Stimulated activated naive B cell treated with anti-CD40 and anti-IgM and Interleukin-4, amounts not matched to agents 10 μg/mL and 1 μg/mL and 100 μg/mL, for 72 hours (primary cell): ENCODE measurements around the gene ZNF331.

Experiments
- ATAC-seq, 2 donors: fragments of 150-1000 bp; cut with Tn5 transposase; replicated peaks; 2 replicates each; pipeline ENCODE4 v1.10.0; 2021; ENCODE audit warnings: moderate library complexity in 1 of 2
- DNase-seq: peaks from one replicate; pipeline ENCODE4 v3.0.0; 2021
- H3K27ac Mint-ChIP-seq: one replicate; pipeline ENCODE4 v1.8.0; 2022; ENCODE audit warnings: mild to moderate bottlenecking, mixed read lengths
- H3K27me3 Mint-ChIP-seq, 2 donors: one replicate each; pipeline ENCODE4 v1.8.0; 2022; ENCODE audit warnings: mixed read lengths in 2 of 2
- H3K36me3 Mint-ChIP-seq, 2 donors: one replicate each; pipeline ENCODE4 v1.8.0; 2022; ENCODE audit warnings: mixed read lengths in 2 of 2, mild to moderate bottlenecking in 1 of 2
- H3K4me1 Mint-ChIP-seq, 2 donors: one replicate each; pipeline ENCODE4 v1.8.0; 2022; ENCODE audit warnings: mixed read lengths in 2 of 2, mild to moderate bottlenecking in 1 of 2
- H3K4me3 Mint-ChIP-seq, 2 donors: one replicate each; pipeline ENCODE4 v1.8.0; 2022; ENCODE audit warnings: mild to moderate bottlenecking in 2 of 2, mixed read lengths in 2 of 2, moderate library complexity in 1 of 2
- H3K9me3 Mint-ChIP-seq, 2 donors: one replicate each; pipeline ENCODE4 v1.8.0; 2022; ENCODE audit warnings: mixed read lengths in 2 of 2, mild to moderate bottlenecking in 1 of 2

ZNF331 gene

GRCh38 chr19:53537121-53537520, 824 bp upstream of the ZNF331 start:
- Mint-ChIP-seq H3K27me3 (no peaks in the 10 kb centered on the region), H3K4me3 (peak overlapping the region; percentile 99), H3K36me3 (peaks cover 20 to 26% of the 10 kb centered on the region in 2 donors), H3K27ac (peak overlapping the region; percentile 100), H3K4me1 (peaks cover 14 to 23% of the 10 kb centered on the region in 2 donors), H3K9me3 (peaks cover 0 to 2% of the 10 kb centered on the region in 2 donors)
- DNase-seq (no peak), ATAC-seq (peak; percentile 1 to 6)

GRCh38 chr19:53538378-53539109, 599 bp downstream of the ZNF331 start:
- ATAC-seq (peak; percentile 10 to 15), DNase-seq (no peak)
- Mint-ChIP-seq H3K27me3 (no peaks in the 10 kb centered on the region), H3K4me3 (peak overlapping the region; percentile 99), H3K9me3 (peaks cover 0 to 2% of the 10 kb centered on the region in 2 donors), H3K27ac (peak overlapping the region; percentile 100), H3K4me1 (peaks cover 14 to 23% of the 10 kb centered on the region in 2 donors), H3K36me3 (peaks cover 18 to 29% of the 10 kb centered on the region in 2 donors)

GRCh38 chr19:53540091-53540490, 2.1 kb downstream of the ZNF331 start:
- no peak for DNase-seq
- H3K4me1 Mint-ChIP-seq: peaks cover 14 to 23% of the 10 kb centered on the region in 2 donors
- H3K27me3 Mint-ChIP-seq: no peaks in the 10 kb centered on the region
- no peak overlapping the region for H3K27ac Mint-ChIP-seq
- no peak for ATAC-seq
- H3K4me3 Mint-ChIP-seq: no peak overlapping the region
- peaks cover 0 to 2% of the 10 kb centered on the region in 2 donors for H3K9me3 Mint-ChIP-seq
- H3K36me3 Mint-ChIP-seq: peaks cover 22 to 35% of the 10 kb centered on the region in 2 donors

- no peak for ATAC-seq
- peaks cover 0 to 2% of the 10 kb centered on the region in 2 donors for H3K9me3 Mint-ChIP-seq
- H3K27me3 Mint-ChIP-seq: no peaks in the 10 kb centered on the region
- no peak overlapping the region for H3K27ac Mint-ChIP-seq
- H3K4me3 Mint-ChIP-seq: no peak overlapping the region
- H3K36me3 Mint-ChIP-seq: peaks cover 23 to 49% of the 10 kb centered on the region in 2 donors
- DNase-seq: no peak
- H3K4me1 Mint-ChIP-seq: peaks cover 18 to 29% of the 10 kb centered on the region in 2 donors
These were observed 4.0 kb downstream of the ZNF331 start for GRCh38 chr19:53541971-53542370.

GRCh38 chr19:53545271-53546065, 7.5 kb downstream of the ZNF331 start:
- no peak for DNase-seq

GRCh38 chr19:53546758-53547513, 9.0 kb downstream of the ZNF331 start:
- Mint-ChIP-seq H3K27ac (no peak overlapping the region), H3K4me3 (no peak overlapping the region), H3K9me3 (no peaks in the 10 kb centered on the region), H3K27me3 (no peaks in the 10 kb centered on the region), H3K36me3 (peaks cover 17 to 47% of the 10 kb centered on the region in 2 donors), H3K4me1 (peaks cover 6 to 7% of the 10 kb centered on the region in 2 donors)
- DNase-seq: no peak
- no peak for ATAC-seq

More at GRCh38 chr19:53545271-53546065, 7.5 kb downstream of the ZNF331 start:
- peaks cover 23 to 47% of the 10 kb centered on the region in 2 donors for H3K36me3 Mint-ChIP-seq
- H3K27ac Mint-ChIP-seq: peak overlapping the region; percentile 47
- H3K9me3 Mint-ChIP-seq: no peaks in the 10 kb centered on the region
- H3K27me3 Mint-ChIP-seq: no peaks in the 10 kb centered on the region
- H3K4me3 Mint-ChIP-seq: no peak overlapping the region
- ATAC-seq: no peak
- H3K4me1 Mint-ChIP-seq: peaks cover 10 to 11% of the 10 kb centered on the region in 2 donors

- Mint-ChIP-seq H3K9me3 (no peaks in the 10 kb centered on the region), H3K36me3 (peaks cover 19 to 45% of the 10 kb centered on the region in 2 donors), H3K27me3 (no peaks in the 10 kb centered on the region), H3K4me1 (peaks cover 7 to 10% of the 10 kb centered on the region in 2 donors), H3K4me3 (no peak overlapping the region), H3K27ac (peak overlapping the region; percentile 20)
- ATAC-seq (no peak), DNase-seq (no peak)
These were observed 11.4 kb downstream of the ZNF331 start for GRCh38 chr19:53549340-53549739.

GRCh38 chr19:53552001-53552721, 14.2 kb downstream of the ZNF331 start:
- H3K4me3 Mint-ChIP-seq: no peak overlapping the region
- no peak overlapping the region for H3K27ac Mint-ChIP-seq
- ATAC-seq (no peak), DNase-seq (no peak)
- peaks cover 0 to 4% of the 10 kb centered on the region in 2 donors for H3K9me3 Mint-ChIP-seq
- peaks cover 22 to 39% of the 10 kb centered on the region in 2 donors for H3K36me3 Mint-ChIP-seq
- peaks cover 8 to 13% of the 10 kb centered on the region in 2 donors for H3K4me1 Mint-ChIP-seq
- H3K27me3 Mint-ChIP-seq: no peaks in the 10 kb centered on the region

GRCh38 chr19:53553156-53553555, 15.2 kb downstream of the ZNF331 start:
- H3K36me3 Mint-ChIP-seq: peaks cover 25 to 46% of the 10 kb centered on the region in 2 donors
- no peaks in the 10 kb centered on the region for H3K27me3 Mint-ChIP-seq
- H3K27ac Mint-ChIP-seq: peak overlapping the region; percentile 99
- peaks cover 8 to 13% of the 10 kb centered on the region in 2 donors for H3K4me1 Mint-ChIP-seq
- DNase-seq: no peak
- peak overlapping the region; percentile 96 to 97 for H3K4me3 Mint-ChIP-seq
- H3K9me3 Mint-ChIP-seq: peaks cover 0 to 4% of the 10 kb centered on the region in 2 donors
- no peak for ATAC-seq

GRCh38 chr19:53553865-53554791, 16.2 kb downstream of the ZNF331 start:
- peaks cover 8 to 13% of the 10 kb centered on the region in 2 donors for H3K4me1 Mint-ChIP-seq
- H3K27me3 Mint-ChIP-seq: no peaks in the 10 kb centered on the region
- peaks cover 2 to 8% of the 10 kb centered on the region in 2 donors for H3K9me3 Mint-ChIP-seq
- DNase-seq (peak; percentile 90), ATAC-seq (peak; percentile 86)
- peaks cover 27 to 47% of the 10 kb centered on the region in 2 donors for H3K36me3 Mint-ChIP-seq
- H3K4me3 Mint-ChIP-seq: peak overlapping the region; percentile 96 to 97
- H3K27ac Mint-ChIP-seq: peak overlapping the region; percentile 99

GRCh38 chr19:53554804-53555203, 16.9 kb downstream of the ZNF331 start:
- Mint-ChIP-seq H3K36me3 (peaks cover 26 to 48% of the 10 kb centered on the region in 2 donors), H3K4me1 (peaks cover 8 to 11% of the 10 kb centered on the region in 2 donors), H3K27ac (peak overlapping the region; percentile 99), H3K4me3 (peak overlapping the region; percentile 96 to 97), H3K27me3 (no peaks in the 10 kb centered on the region), H3K9me3 (peaks cover 3 to 9% of the 10 kb centered on the region in 2 donors)
- DNase-seq (no peak), ATAC-seq (peak; percentile 23 to 28)

- Mint-ChIP-seq H3K27ac (peak overlapping the region; percentile 99), H3K4me3 (peak overlapping the region; percentile 96 to 97), H3K27me3 (no peaks in the 10 kb centered on the region), H3K9me3 (peaks cover 4 to 9% of the 10 kb centered on the region in 2 donors), H3K4me1 (peaks cover 8 to 11% of the 10 kb centered on the region in 2 donors), H3K36me3 (peaks cover 29 to 48% of the 10 kb centered on the region in 2 donors)
- no peak for DNase-seq
- no peak for ATAC-seq
These were observed 17.4 kb downstream of the ZNF331 start for GRCh38 chr19:53555352-53555751.
